T47D (cell line): ENCODE data around the gene KCTD18.

Experiments
- DNase-seq, 2 experiments: peaks; one replicate each; pipeline versions ENCODE4 v3.0.0 to v3.0.0-alpha.2; 2011 to 2012; ENCODE audit warnings: low read depth in 1 of 2, low spot score in 1 of 2
- JUND ChIP-seq: IDR thresholded peaks from 2 replicates; pipeline ENCODE4 v1.6.1; 2012; ENCODE audit warnings: low read depth
- in situ Hi-C: cut with HindIII; loops from 2 replicates; pipeline ENCODE4 v1.10.0; 2016; ENCODE audit warnings: low sequenced_read_pairs, low pct_unique_long_range_greater_than_20kb

Gene KCTD18

DNA sequence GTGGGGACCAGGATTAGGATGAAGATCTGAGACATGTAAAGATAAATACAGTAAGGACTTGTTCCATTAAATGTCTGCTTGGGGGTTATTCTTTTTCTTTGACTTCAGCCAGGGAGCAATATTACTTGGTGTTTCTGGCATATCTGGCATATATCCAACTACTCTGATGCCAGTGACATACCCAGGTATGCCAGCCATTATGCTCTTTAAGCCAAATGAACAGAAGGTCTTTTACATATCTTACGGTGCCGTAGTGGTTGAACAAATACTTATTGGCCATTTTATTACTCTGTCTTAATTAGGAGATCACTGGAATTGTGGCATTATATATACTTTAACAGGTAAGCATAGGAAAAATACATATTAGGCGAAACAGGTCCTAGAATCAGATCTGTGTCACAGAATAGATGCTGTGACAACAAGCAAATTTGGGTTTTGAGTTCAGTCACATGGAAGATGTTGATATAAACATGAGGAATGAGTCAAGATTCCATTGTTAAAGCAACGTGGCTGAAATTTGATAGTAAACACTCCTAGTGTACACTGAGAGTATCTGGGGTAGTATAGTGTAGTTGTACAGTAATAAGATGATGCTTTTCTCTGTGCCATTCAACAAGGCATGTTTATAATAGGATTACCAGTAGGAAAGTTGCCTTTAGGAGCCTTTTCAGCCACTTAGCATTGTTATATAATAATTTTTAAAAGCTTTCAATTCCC lies 62.6 kb downstream of the KCTD18 start:
- TF ChIP-seq JUND = no peak
- DNase-seq = no peak
- in situ Hi-C loops = no loop called here

DNA sequence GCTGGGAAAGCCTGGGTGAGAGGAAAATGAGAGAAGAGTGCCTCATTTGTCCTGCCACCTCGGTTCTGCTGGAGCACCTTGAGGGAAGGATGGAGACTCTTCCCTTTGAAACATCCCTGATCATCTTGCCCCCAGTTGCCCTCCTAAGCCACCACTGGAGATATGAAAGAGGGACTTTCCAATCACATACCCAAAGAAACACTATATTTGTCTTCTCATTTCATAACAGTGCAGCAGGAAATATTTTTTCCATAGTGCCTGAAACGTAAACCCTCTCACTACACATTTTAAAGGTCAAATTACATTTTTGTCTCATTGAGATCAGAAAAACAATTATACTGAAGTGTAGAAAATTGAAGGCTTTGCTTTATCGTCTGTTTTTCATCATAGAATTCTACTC lies 63.3 kb downstream of the KCTD18 start:
- DNase-seq = no peak
- TF ChIP-seq JUND = no peak
- in situ Hi-C loops = no loop called here

DNA sequence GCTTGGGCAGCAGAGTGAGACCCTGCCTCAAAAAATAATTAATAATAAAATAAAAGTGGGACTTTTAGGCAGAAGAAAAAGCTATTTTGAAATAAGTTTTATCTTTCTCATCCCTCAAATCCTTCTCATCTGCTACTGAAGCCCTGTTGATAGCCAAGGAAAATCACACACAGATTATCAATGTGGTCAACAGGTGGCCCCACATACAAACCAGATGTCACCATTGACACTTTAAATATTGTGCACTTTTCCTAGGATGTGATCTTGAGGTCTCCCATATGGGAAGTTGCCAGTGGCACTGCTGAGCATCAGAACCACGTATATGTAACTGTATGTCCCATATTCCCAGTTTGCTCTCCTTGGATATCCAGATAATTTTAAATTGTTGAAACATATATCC lies 64.6 kb downstream of the KCTD18 start:
- in situ Hi-C loops = no loop called here
- no peak for DNase-seq
- no peak for TF ChIP-seq JUND

DNA sequence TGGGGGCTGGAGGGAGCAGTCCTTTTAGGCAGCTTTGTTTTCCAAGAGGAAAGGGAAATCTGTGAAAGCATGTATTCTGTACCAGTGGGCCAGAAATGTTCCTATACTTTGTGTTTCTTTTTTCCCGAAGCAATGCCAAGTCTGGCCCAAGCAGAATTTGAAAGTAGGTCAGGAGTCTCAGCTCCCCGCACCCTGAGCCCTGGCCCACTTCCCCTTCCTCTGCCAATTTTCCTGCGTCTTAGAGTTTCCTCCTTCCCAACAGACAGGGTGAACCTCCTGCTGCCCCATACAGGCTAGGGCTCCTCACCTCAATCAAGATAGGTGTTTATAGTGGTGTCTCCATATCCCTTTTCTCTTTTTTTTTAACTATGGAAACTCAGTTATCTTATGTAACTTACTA lies 65.3 kb downstream of the KCTD18 start:
- no peak for TF ChIP-seq JUND
- in situ Hi-C loops = no loop called here
- no peak for DNase-seq

DNA sequence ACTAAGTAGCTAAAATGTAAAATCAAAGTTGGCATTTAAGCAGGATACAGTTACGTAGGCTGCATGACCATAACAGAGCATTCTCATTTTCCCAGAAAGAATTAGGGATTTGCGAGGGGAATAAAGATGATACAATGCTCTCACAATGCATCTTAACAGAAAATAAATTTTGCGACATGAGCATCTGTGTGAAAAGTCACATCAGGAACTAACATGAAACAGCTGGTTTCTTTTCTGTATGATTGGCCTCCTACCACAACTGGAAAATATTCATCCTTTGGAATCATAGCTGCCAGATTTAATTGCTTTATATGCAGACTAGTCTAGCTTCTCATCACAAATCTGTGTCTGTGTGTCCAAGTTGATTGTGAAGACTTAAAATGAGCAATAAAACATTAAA lies 66.0 kb downstream of the KCTD18 start:
- in situ Hi-C loops = no loop called here
- TF ChIP-seq JUND = no peak
- DNase-seq = no peak

DNA sequence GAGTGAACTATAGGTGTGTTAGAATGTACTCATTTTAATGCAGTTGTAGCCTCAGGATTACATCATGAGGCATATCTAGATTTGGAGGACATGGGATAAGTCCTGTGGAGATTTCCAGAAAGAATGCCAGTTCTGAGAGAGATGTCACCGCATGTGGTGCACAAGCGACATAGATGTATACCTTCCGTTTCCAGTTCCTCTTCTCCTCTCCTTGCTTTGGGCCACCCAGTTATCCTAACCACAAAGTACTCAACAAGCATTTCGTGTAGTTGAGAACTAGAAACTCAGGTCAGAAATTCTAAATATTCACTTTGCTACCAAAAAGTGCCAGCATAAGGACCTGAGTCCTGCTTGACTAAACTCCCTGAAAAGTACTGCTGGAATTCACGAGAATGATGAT lies 66.5 kb downstream of the KCTD18 start:
- in situ Hi-C loops = no loop called here
- no peak for DNase-seq
- TF ChIP-seq JUND = no peak

DNA sequence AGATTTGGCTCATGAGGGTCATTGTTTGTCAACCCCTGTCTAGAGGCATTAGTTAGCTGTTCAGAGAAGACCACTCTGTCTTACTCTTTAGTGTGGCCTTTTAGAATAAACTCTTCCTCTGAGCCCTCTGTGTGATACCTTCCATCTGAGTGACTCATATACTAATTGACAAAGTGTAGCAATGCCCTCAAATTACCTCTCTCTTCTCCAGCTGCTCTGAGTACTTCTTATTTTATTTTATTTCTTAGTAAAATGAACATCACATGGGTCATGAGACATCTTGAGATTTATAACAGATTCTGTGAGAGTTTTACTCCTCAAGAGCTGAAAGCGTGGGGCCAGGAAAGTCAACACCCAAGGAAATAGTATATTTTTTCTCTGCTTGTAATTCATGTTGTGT lies 67.4 kb downstream of the KCTD18 start:
- TF ChIP-seq JUND = no peak
- DNase-seq = no peak
- in situ Hi-C loops = no loop called here

DNA sequence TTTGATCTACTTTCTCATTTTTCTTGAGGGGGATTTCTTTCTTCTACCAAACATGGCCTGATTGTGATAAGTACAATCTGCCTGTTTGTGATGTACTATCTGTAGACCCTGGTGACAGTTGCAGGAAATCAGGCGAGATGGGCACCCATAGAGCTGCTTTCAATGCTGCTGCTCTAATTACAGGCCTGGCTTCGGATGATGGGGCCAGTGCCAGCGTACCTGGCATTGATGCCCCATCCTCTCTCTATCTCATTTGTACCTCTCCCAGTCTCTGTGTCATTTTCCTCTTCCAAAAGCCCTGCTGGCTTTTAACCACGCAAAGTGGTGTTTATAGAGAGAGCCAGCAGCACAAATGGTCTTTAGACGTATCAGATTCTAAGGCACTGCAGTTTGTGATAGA lies 69.9 kb downstream of the KCTD18 start:
- no peak for TF ChIP-seq JUND
- no peak for DNase-seq
- in situ Hi-C loops = no loop called here
